SK-N-SH treated with all-trans-retinoic acid at 6 μM for 48 hours (cell line): ENCODE data around the gene COL19A1.

Source experiments
- TSHZ2 ChIP-seq: fragments of 250-450 bp; sonication (Bioruptor Pico); IDR thresholded peaks from 2 replicates; pipeline ENCODE4 v1.5.0; 2020; ENCODE audit warnings: mild to moderate bottlenecking, moderate library complexity
- TF ChIP-seq, protein P1 (sequence below): fragments of 250-450 bp; sonication (Bioruptor Pico); IDR thresholded peaks from 2 replicates; pipeline ENCODE4 v1.5.1; 2020; ENCODE audit warnings: low read depth, mild to moderate bottlenecking, moderate library complexity

- TF ChIP-seq TSHZ2 (CRISPR knock-in tag): no peak
- TF ChIP-seq, protein P1, sequence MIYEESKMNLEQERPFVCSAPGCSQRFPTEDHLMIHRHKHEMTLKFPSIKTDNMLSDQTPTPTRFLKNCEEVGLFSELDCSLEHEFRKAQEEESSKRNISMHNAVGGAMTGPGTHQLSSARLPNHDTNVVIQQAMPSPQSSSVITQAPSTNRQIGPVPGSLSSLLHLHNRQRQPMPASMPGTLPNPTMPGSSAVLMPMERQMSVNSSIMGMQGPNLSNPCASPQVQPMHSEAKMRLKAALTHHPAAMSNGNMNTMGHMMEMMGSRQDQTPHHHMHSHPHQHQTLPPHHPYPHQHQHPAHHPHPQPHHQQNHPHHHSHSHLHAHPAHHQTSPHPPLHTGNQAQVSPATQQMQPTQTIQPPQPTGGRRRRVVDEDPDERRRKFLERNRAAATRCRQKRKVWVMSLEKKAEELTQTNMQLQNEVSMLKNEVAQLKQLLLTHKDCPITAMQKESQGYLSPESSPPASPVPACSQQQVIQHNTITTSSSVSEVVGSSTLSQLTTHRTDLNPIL (CRISPR knock-in tag): no peak
Measured at GRCh38 chr6:69820438-69820837, 45.9 kb upstream of the COL19A1 start.
